Erythroblast (primary cell): Measurements from ENCODE around the gene SIPA1.

Experiments used
- GATA1 ChIP-seq: IDR thresholded peaks from 2 replicates; pipeline ENCODE4 v1.6.1; 2011; ENCODE audit warnings: low read depth, mild to moderate bottlenecking, control low read depth, low read length, moderate library complexity
- POLR2A ChIP-seq: IDR thresholded peaks from 2 replicates; pipeline ENCODE4 v1.6.1; 2011; ENCODE audit warnings: mild to moderate bottlenecking, low read length

DNA sequence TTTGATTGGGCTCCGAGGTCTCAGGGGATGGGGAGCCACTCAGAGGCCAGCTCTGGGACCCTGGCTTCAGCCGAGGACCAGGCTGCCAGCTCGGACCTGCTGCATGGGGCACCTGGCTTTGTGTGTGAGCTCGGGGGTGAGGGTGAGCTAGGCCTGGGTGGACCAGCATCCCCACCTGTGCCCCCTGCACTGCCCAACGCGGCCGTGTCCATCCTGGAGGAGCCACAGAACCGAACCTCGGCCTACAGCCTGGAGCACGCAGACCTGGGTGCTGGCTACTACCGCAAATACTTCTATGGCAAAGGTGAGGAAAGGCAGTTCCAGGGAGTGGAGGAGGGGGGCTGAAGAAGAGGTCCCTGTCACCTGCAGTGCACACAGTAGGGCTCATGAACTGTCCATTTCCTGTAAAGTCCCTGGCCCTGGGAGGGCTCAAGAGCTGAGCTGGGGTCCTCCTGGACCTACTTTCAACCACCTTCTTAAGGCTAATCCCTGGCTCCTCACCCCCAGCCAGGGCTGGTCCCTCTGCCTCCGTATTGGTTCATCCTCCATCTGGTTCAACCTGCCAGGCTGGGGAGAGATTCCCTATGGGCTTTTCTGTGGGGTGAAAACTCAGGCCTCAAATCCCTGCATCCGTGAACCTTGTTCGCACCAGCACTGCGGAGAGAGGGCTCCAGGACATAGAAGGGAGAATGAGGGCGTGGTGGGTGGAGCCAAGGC, 3.6 kb downstream of the SIPA1 start:
- no peak for TF ChIP-seq POLR2A
- TF ChIP-seq GATA1, result no peak
